IMR-90 (cell line): Measurements from ENCODE around the gene YPEL5. TPM values are rescaled to one million over a fixed set of nuclear protein-coding genes. Genes with fewer than 3 reads are reported as not detected.

Experiments
- ATAC-seq: fragments of 200-7000 bp; cut with Tn5 transposase; 2 replicates; pipeline ENCODE4 v1.9.1; 2020; ENCODE audit warnings: low read depth, mild to moderate bottlenecking, moderate library complexity
- BruUV-seq: library from RNA; stranded (reverse); fragments of 400-500 nt; replicated peaks from 2 replicates; lab custom pipeline; 2021; lab: Mats Ljungman, UMichigan
- CTCF ChIA-PET: fragments of 300-600 bp; formaldehyde crosslinking; extraction: SDS; loops from one replicate; lab custom pipeline; 2021; ENCODE audit warnings: antibody characterized with exemption; lab: Yijun Ruan, JAX
- POLR2A ChIA-PET: fragments of 300-600 bp; sonication (Branson Sonifier 250); formaldehyde crosslinking; loops from one replicate; lab custom pipeline; 2022; ENCODE audit warnings: antibody characterized with exemption; ENCODE audit not compliant: unreplicated experiment; lab: Charles Lee
- DNase-seq: peaks from one replicate; pipeline ENCODE4 v3.0.0; 2013
- H2AFZ ChIP-seq: replicated peaks from 2 replicates; pipeline ENCODE3; 2013; ENCODE audit warnings: low read length, mild to moderate bottlenecking; ENCODE audit not compliant: poor library complexity
- H2AK5ac ChIP-seq: 2 replicates; pipeline ENCODE4 v1.6.1; 2013; ENCODE audit warnings: low read depth, low read length, inconsistent platforms
- H2AK9ac ChIP-seq: replicated peaks from 2 replicates; pipeline ENCODE3; 2013; ENCODE audit warnings: mild to moderate bottlenecking, low read depth, low read length, moderate library complexity; ENCODE audit not compliant: poor library complexity
- H2BK120ac ChIP-seq: 2 replicates; pipeline ENCODE4 v1.6.1; 2013; ENCODE audit warnings: low read depth, low read length, inconsistent platforms
- H2BK15ac ChIP-seq: 3 replicates; pipeline ENCODE4 v1.6.1; 2013; ENCODE audit warnings: low read depth, low read length, inconsistent platforms
- H2BK20ac ChIP-seq: 2 replicates; pipeline ENCODE4 v1.6.1; 2013; ENCODE audit warnings: low read depth, mild to moderate bottlenecking, inconsistent platforms, low read length, moderate library complexity
- H2BK5ac ChIP-seq: 2 replicates; pipeline ENCODE4 v1.6.1; 2013; ENCODE audit warnings: mild to moderate bottlenecking, low read depth, low read length, inconsistent platforms; ENCODE audit not compliant: poor library complexity, severe bottlenecking
- H3K14ac ChIP-seq: replicated peaks from 2 replicates; pipeline ENCODE4 v1.6.1; 2013; ENCODE audit warnings: low read depth, low read length, inconsistent platforms
- H3K18ac ChIP-seq: 2 replicates; pipeline ENCODE4 v1.6.1; 2013; ENCODE audit warnings: low read depth, low read length, control low read depth
- H3K23ac ChIP-seq: 2 replicates; pipeline ENCODE4 v1.6.1; 2013; ENCODE audit warnings: low read depth, low read length, inconsistent platforms
- H3K27ac ChIP-seq: 2 replicates; pipeline ENCODE4 v1.5.1; 2013; ENCODE audit warnings: mild to moderate bottlenecking, control low read depth, low read length; ENCODE audit not compliant: insufficient read depth
- H3K27me3 ChIP-seq: 2 replicates; pipeline ENCODE4 v1.6.1; 2013; ENCODE audit warnings: low read length; ENCODE audit not compliant: control insufficient read depth, insufficient read depth
- H3K36me3 ChIP-seq: 2 replicates; pipeline ENCODE4 v1.6.1; 2013; ENCODE audit warnings: low read length, mixed read lengths; ENCODE audit not compliant: control insufficient read depth, insufficient read depth
- H3K4ac ChIP-seq: 2 replicates; pipeline ENCODE4 v1.6.1; 2013; ENCODE audit warnings: low read depth, low read length, inconsistent platforms
- H3K4me1 ChIP-seq: 2 replicates; pipeline ENCODE4 v1.6.1; 2013; ENCODE audit warnings: low read length, mixed read lengths; ENCODE audit not compliant: control insufficient read depth, insufficient read depth
- H3K4me2 ChIP-seq: 2 replicates; pipeline ENCODE4 v1.6.1; 2013; ENCODE audit warnings: low read depth, mild to moderate bottlenecking, control low read depth, low read length, moderate library complexity
- H3K4me3 ChIP-seq: 2 replicates; pipeline ENCODE4 v1.5.1; 2013; ENCODE audit warnings: low read depth, mild to moderate bottlenecking, control low read depth, low read length, moderate library complexity; ENCODE audit not compliant: insufficient read depth
- H3K56ac ChIP-seq: 2 replicates; pipeline ENCODE4 v1.6.1; 2013; ENCODE audit warnings: low read length, inconsistent platforms; ENCODE audit not compliant: insufficient read depth; ENCODE audit errors: extremely low read depth
- H3K79me1 ChIP-seq, 2 experiments: 2 replicates each; pipeline ENCODE4 v1.6.1; 2013; ENCODE audit warnings: low read length in 2 of 2, inconsistent platforms in 1 of 2, low read depth in 1 of 2
- H3K9ac ChIP-seq: 2 replicates; pipeline ENCODE4 v1.6.1; 2013; ENCODE audit warnings: low read depth, low read length, control low read depth
- H3K9me1 ChIP-seq: 2 replicates; pipeline ENCODE4 v1.6.1; 2013; ENCODE audit warnings: low read length, inconsistent platforms; ENCODE audit not compliant: insufficient read depth
- H3K9me3 ChIP-seq: 2 replicates; pipeline ENCODE4 v1.6.1; 2013; ENCODE audit warnings: low read length; ENCODE audit not compliant: control insufficient read depth, insufficient read depth
- H4K20me1 ChIP-seq: 2 replicates; pipeline ENCODE4 v1.6.1; 2013; ENCODE audit warnings: low read length, inconsistent platforms; ENCODE audit not compliant: insufficient read depth
- H4K5ac ChIP-seq: 2 replicates; pipeline ENCODE4 v1.6.1; 2013; ENCODE audit warnings: mild to moderate bottlenecking, low read depth, low read length, control low read depth
- H4K8ac ChIP-seq, 2 experiments: 2 replicates each; pipeline ENCODE4 v1.6.1; 2013; ENCODE audit warnings: low read depth in 2 of 2, low read length in 2 of 2, control low read depth in 1 of 2, inconsistent platforms in 1 of 2
- H4K91ac ChIP-seq: 2 replicates; pipeline ENCODE4 v1.6.1; 2013; ENCODE audit warnings: low read depth, low read length, inconsistent platforms; ENCODE audit not compliant: insufficient read depth
- BHLHE40 ChIP-seq: fragments of 150-350 bp; IDR thresholded peaks from 2 replicates; pipeline ENCODE4 v1.6.1; 2016; ENCODE audit warnings: mild to moderate bottlenecking, low read depth, low read length
- CEBPB ChIP-seq: IDR thresholded peaks from 2 replicates; pipeline ENCODE4 v1.6.1; 2012; ENCODE audit warnings: low read depth, low read length, improper control_type of control experiment
- CTCF ChIP-seq: conservative IDR thresholded peaks from 2 replicates; pipeline ENCODE4 v1.5.1; 2012; ENCODE audit warnings: mild to moderate bottlenecking, low read depth, low read length, improper control_type of control experiment
- ELK1 ChIP-seq: fragments of 150-350 bp; IDR thresholded peaks from 2 replicates; pipeline ENCODE4 v1.6.1; 2016; ENCODE audit warnings: low read depth, mild to moderate bottlenecking, low read length, moderate library complexity, borderline replicate concordance
- FOS ChIP-seq: fragments of 150-350 bp; IDR thresholded peaks from 2 replicates; pipeline ENCODE4 v1.6.1; 2016; ENCODE audit warnings: low read depth, low read length
- MAZ ChIP-seq: IDR thresholded peaks from 2 replicates; pipeline ENCODE4 v1.6.1; 2012; ENCODE audit warnings: low read depth, mild to moderate bottlenecking, low read length, improper control_type of control experiment, moderate library complexity, borderline replicate concordance
- MXI1 ChIP-seq: IDR thresholded peaks from 2 replicates; pipeline ENCODE4 v1.6.1; 2012; ENCODE audit warnings: low read depth, mild to moderate bottlenecking, low read length, moderate library complexity, borderline replicate concordance
- NFE2L2 ChIP-seq: fragments of 150-350 bp; IDR thresholded peaks from 2 replicates; pipeline ENCODE4 v1.6.1; 2016; ENCODE audit warnings: low read depth, mild to moderate bottlenecking, low read length
- POLR2A ChIP-seq: IDR thresholded peaks from 2 replicates; pipeline ENCODE4 v1.6.1; 2012; ENCODE audit warnings: mild to moderate bottlenecking, low read depth, low read length
- RAD21 ChIP-seq: IDR thresholded peaks from 2 replicates; pipeline ENCODE4 v1.6.1; 2012; ENCODE audit warnings: low read length, improper control_type of control experiment
- RCOR1 ChIP-seq: IDR thresholded peaks from 2 replicates; pipeline ENCODE4 v1.6.1; 2012; ENCODE audit warnings: mild to moderate bottlenecking, low read length, improper control_type of control experiment; ENCODE audit not compliant: insufficient replicate concordance
- RFX5 ChIP-seq: IDR thresholded peaks from 2 replicates; pipeline ENCODE4 v1.8.0; 2012; ENCODE audit warnings: low read depth, mild to moderate bottlenecking, low read length, moderate library complexity
- SMC3 ChIP-seq: fragments of 150-350 bp; IDR thresholded peaks from 2 replicates; pipeline ENCODE4 v1.6.1; 2016; ENCODE audit warnings: low read depth, mild to moderate bottlenecking, antibody characterized with exemption, low read length, moderate library complexity
- USF2 ChIP-seq: fragments of 150-350 bp; IDR thresholded peaks from 2 replicates; pipeline ENCODE4 v1.6.1; 2017; ENCODE audit warnings: mild to moderate bottlenecking, antibody characterized with exemption, low read length, low read depth
- WGBS, 2 experiments: methylation state at CpG; one replicate each; pipeline versions ENCODE4 v1.1.5 to v1.1.7; 2013; ENCODE audit warnings: missing lambda C conversion rate in 2 of 2; ENCODE audit not compliant: insufficient read length in 1 of 2; ENCODE audit errors: extremely low coverage in 2 of 2; 5-methylcytosine and 5-hydroxymethylcytosine counted together
- dilution Hi-C: fragments of 300-500 bp; cut with HindIII; formaldehyde crosslinking; loops from one replicate; pipeline ENCODE4 v1.14.3; 2018; ENCODE audit warnings: low sequenced_read_pairs; ENCODE audit not compliant: unreplicated experiment
- in situ Hi-C: fragments of 300-500 bp; cut with MboI; formaldehyde crosslinking; loops from 3 replicates; pipeline ENCODE4 v1.14.3; 2019; ENCODE audit warnings: low sequenced_read_pairs, inconsistent platforms, mixed read lengths
- intact Hi-C: fragments of 100-400 bp; cut with micrococcal nuclease; formaldehyde crosslinking; loops from 2 replicates; pipeline ENCODE4 v1.10.0; 2022
- polyA plus RNA-seq, 3 experiments: library from polyadenylated mRNA; depleted of rRNA; stranded (reverse); fragments of >200 nt; gene quantifications; 2 replicates each; pipeline ENCODE4 v1.2.3, GENCODE V29; 2012; ENCODE audit warnings: low replicate concordance in 1 of 3
- total RNA-seq: library from RNA; depleted of rRNA; stranded (reverse); fragments of >200 nt; gene quantifications from 2 replicates; pipeline ENCODE4 v1.2.3, GENCODE V29; 2012

Gene YPEL5
- total and polyA plus RNA-seq, 2 of the 4 experiments (the other 2 are of a cell fraction) = 40.7 to 62.6 TPM

- dilution Hi-C loops = no loop called here
- TF ChIP-seq CEBPB (no peak), NFE2L2 (no peak), CTCF (no peak), RFX5 (no peak), RAD21 (no peak), RCOR1 (no peak), MXI1 (no peak), BHLHE40 (no peak), ELK1 (no peak), USF2 (no peak), FOS (no peak), SMC3 (no peak), POLR2A (no peak), MAZ (no peak)
- Histone ChIP-seq H3K23ac (no peak overlapping the region), H4K91ac (no peak overlapping the region), H3K4me3 (no peak overlapping the region), H2AK9ac (no peak overlapping the region), H2AFZ (no peak overlapping the region), H3K9ac (no peak overlapping the region), H2BK20ac (no peak overlapping the region), H3K79me1 (no peaks in the 10 kb centered on the region), H3K9me1 (0 out of 2 replicates have a peak, but pooled peaks cover 2% of the 10 kb centered on the region), H2BK15ac (no peak overlapping the region), H4K20me1 (no peaks in the 10 kb centered on the region), H4K8ac (no peak overlapping the region), H3K18ac (no peak overlapping the region), H2AK5ac (no peak overlapping the region), H3K36me3 (no peaks in the 10 kb centered on the region), H3K27me3 (no peaks in the 10 kb centered on the region; the same call in 1 of the 2 replicates), H3K14ac (no peak overlapping the region), H3K4me1 (no peaks in the 10 kb centered on the region), H2BK5ac (no peak overlapping the region), H3K27ac (no peak overlapping the region), H3K56ac (no peak overlapping the region), H2BK120ac (no peak overlapping the region), H3K4ac (no peak overlapping the region), H3K9me3 (no peaks in the 10 kb centered on the region), H3K4me2 (no peak overlapping the region), H4K5ac (no peak overlapping the region)
- ChIA-PET POLR2A (no interaction called here), CTCF (interaction anchor here (1.3 kb wide), 1 partner anchor 539 kb away, joined by 7 read pairs; no protein-coding TSS in a partner anchor)
- DNase-seq (no peak), ATAC-seq (no peak)
- no TSS peak for BruUV-seq
- in situ Hi-C loops = loop anchor here (25.0 kb wide), 2 partner anchors 990 to 1165 kb away; no protein-coding TSS in a partner anchor
- intact Hi-C loops = loop anchor here (2.0 kb wide), 1 partner anchor 534 kb away; no protein-coding TSS in a partner anchor
- WGBS, 2 experiments = no CpG with 5 or more reads among the region's 1 CpG
Measured at GRCh38 chr2:30172627-30173026, 25.8 kb downstream of the YPEL5 start.
